ENCODE results near the gene KCNK17. TPM values are rescaled to one million over a fixed set of nuclear protein-coding genes. Genes with fewer than 3 reads are reported as not detected.

KCNK17 gene
- total and polyA plus RNA-seq, 7 donors = 0.04 TPM; not detected in 6

DNA sequence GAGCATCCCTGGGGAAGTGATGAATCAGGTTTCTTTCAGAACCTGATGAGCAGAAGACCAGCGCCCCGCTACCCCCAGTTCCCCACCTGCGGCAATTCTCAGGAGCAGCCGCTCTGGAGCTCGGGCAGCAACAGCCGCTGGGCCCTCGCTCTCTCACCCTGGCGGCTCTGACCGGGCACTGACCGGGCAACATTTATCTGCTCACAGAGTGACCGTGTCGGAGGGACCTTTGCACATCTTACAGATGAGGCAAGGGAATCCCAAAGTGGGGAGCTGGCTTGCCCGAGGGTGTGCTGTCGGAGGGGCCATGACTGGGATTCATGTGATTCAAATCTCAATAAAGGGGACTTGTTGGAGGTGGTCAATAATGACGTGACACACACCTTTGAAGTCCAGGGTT is 34.5 kb upstream of the KCNK17 start:
- no peak for DNase-seq
- intact Hi-C loops (cut with DNase I) = loop anchor here in 1 of 2 donors (10.0 kb wide), 2 partner anchors 956 to 1686 kb away; partner anchors contain the start of gene UNC5CL

DNA sequence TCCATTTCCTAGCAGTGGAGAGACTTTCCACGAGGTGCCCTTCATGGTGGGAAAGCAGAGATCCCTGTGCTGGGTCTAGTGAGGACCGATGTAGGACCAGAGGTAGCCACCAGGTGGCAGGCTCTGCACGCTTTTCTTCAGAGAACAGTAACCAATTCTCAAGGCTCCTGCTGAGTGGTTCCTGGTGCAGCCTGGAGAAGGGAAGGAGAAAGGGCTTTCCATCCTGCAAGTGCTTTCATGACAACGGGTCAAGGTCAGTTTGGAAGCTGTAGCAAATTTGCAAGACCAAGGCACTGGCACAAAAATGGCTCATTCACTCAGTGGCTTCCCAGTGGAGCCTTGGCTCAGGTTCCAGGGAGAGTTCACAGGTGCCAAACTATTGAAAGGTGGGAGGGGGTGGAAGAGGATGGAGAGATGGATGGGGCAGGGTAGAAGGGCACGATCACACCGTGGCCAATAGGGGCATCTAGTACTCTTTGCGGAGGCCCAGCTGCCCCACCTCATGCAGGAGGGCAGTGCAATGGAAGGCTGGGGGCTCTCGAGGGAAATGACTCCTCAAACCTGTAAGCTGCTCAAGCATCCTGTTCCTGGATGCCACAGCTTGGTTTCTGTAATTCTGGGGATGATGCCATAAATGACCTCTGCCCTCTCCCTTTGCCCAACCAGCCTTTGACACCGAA is 33.8 kb upstream of the KCNK17 start:
- Histone ChIP-seq H3K9me3 (no peaks in the 10 kb centered on the region), H3K36me3 (ENCODE audit: insufficient read depth in 1 of 2, low read depth in 1 of 2) (no peaks in the 10 kb centered on the region), H3K27me3 (ENCODE audit: insufficient read depth in 3 of 3, low read length in 2 of 3) (no peaks in the 10 kb centered on the region), H3K4me3 (no peak overlapping the region), H3K4me1 (no peaks in the 10 kb centered on the region), H3K27ac (no peak overlapping the region)
- 40 to 42% (median 41%) methylated on average over 9 of the region's 9 CpGs for WGBS, 3 donors
- intact Hi-C loops (cut with DNase I) = loop anchor here in 1 of 2 donors (10.0 kb wide), 2 partner anchors 957 to 1687 kb away; partner anchors contain the start of gene UNC5CL
- ATAC-seq = peak; percentile 83 to 86 (median 84)
- TF ChIP-seq, protein P1, sequence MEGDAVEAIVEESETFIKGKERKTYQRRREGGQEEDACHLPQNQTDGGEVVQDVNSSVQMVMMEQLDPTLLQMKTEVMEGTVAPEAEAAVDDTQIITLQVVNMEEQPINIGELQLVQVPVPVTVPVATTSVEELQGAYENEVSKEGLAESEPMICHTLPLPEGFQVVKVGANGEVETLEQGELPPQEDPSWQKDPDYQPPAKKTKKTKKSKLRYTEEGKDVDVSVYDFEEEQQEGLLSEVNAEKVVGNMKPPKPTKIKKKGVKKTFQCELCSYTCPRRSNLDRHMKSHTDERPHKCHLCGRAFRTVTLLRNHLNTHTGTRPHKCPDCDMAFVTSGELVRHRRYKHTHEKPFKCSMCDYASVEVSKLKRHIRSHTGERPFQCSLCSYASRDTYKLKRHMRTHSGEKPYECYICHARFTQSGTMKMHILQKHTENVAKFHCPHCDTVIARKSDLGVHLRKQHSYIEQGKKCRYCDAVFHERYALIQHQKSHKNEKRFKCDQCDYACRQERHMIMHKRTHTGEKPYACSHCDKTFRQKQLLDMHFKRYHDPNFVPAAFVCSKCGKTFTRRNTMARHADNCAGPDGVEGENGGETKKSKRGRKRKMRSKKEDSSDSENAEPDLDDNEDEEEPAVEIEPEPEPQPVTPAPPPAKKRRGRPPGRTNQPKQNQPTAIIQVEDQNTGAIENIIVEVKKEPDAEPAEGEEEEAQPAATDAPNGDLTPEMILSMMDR (IDR thresholded peaks at IDR 0.05) = peak; percentile 82
- DNase-seq = peak; percentile 70 to 78

More for the DNA sequence above, 34.5 kb upstream of the KCNK17 start:
- no peaks in the 10 kb centered on the region for H3K9me3 ChIP-seq
- H3K36me3 ChIP-seq (ENCODE audit: insufficient read depth in 1 of 2, low read depth in 1 of 2) = no peaks in the 10 kb centered on the region
- no peak overlapping the region for H3K4me3 ChIP-seq
- no peaks in the 10 kb centered on the region for H3K4me1 ChIP-seq
- no peak for ATAC-seq
- 92 to 94% (median 92%) methylated on average over 15 of the region's 15 CpGs for WGBS, 3 donors
- TF ChIP-seq, protein P1 (IDR thresholded peaks at IDR 0.05) = no peak
- no peak overlapping the region for H3K27ac ChIP-seq
- H3K27me3 ChIP-seq (ENCODE audit: insufficient read depth in 3 of 3, low read length in 2 of 3) = no peaks in the 10 kb centered on the region

DNA sequence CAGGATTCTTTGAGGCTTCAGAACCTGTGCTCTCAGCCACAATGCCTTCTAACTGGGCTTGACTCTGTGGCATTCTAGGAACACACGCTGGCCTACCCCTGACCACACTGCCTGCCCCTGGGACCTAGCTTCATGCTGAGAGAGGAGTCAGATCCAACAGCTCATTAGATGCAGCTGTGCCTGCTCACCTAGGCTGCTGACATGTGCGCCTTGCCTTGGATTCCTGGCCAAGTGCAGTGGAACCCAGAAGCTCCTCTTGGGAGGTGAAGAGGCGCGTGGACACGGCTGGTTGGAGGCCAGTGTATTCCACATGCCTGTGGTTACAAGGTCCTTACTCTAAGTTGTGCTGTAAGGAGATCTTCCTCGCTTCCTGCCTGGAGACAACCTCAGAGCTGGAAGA is 33.0 kb upstream of the KCNK17 start:
- no peaks in the 10 kb centered on the region for H3K4me1 ChIP-seq
- no peaks in the 10 kb centered on the region for H3K27me3 ChIP-seq (ENCODE audit: insufficient read depth in 3 of 3, low read length in 2 of 3)
- 89 to 95% (median 91%) methylated on average over 6 of the region's 6 CpGs for WGBS, 3 donors
- no peak overlapping the region for H3K27ac ChIP-seq
- DNase-seq = no peak
- intact Hi-C loops (cut with DNase I) = loop anchor here in 1 of 2 donors (10.0 kb wide), 2 partner anchors 958 to 1688 kb away; partner anchors contain the start of gene UNC5CL
- no peak overlapping the region for H3K4me3 ChIP-seq
- ATAC-seq = no peak
- no peaks in the 10 kb centered on the region for H3K36me3 ChIP-seq (ENCODE audit: insufficient read depth in 1 of 2, low read depth in 1 of 2)
- TF ChIP-seq, protein P1 (IDR thresholded peaks at IDR 0.05) = no peak
- H3K9me3 ChIP-seq = no peaks in the 10 kb centered on the region

DNA sequence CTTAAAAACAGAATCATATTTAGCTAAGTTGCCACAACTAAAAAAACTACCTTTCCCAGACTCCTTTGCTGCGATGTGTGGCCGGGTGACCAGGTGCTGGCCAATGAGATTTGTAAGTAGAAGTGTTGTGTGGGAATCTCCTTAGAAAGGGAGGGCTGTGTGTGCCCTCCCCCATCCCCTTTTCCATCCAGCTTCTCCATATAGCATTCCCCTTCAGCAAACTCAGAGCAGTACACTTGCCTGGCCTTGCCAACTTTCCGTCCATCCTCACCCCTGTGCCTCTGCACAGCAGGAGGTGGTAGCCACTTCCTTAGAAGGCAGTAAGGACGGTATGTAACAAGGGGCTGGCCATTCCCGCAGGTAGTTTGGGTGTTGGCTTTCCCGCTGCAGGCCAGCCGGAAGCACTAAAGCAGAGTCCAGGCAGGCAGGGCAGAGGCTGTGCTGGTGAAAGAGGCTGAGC is 30.6 kb upstream of the KCNK17 start:
- ATAC-seq = no peak
- intact Hi-C loops (cut with DNase I) = loop anchor here in 1 of 2 donors (10.0 kb wide), 2 partner anchors 960 to 1690 kb away; partner anchors contain the start of gene UNC5CL
- Histone ChIP-seq H3K27ac (no peak overlapping the region), H3K36me3 (ENCODE audit: insufficient read depth in 1 of 2, low read depth in 1 of 2) (no peaks in the 10 kb centered on the region), H3K9me3 (no peaks in the 10 kb centered on the region), H3K27me3 (ENCODE audit: insufficient read depth in 3 of 3, low read length in 2 of 3) (peaks cover 0 to 6% (median 0%) of the 10 kb centered on the region in 3 donors), H3K4me1 (no peaks in the 10 kb centered on the region), H3K4me3 (no peak overlapping the region)
- TF ChIP-seq, protein P1 (IDR thresholded peaks at IDR 0.05) = no peak
- no peak for DNase-seq
- 76 to 80% (median 77%) methylated on average over 7 of the region's 7 CpGs for WGBS, 3 donors
